Measurements from ENCODE around the gene TFF2. TPM values are rescaled to one million over a fixed set of nuclear protein-coding genes. Genes with fewer than 3 reads are reported as not detected.

Gene TFF2
- total and polyA plus RNA-seq, 2 donors = 0.41 TPM; not detected in 1

GRCh38 chr21:42301371-42302075, 49.3 kb downstream of the TFF2 start:
- no peak overlapping the region for H3K4me3 ChIP-seq (ENCODE audit: low read length in 2 of 2)
- H3K9me3 ChIP-seq (ENCODE audit: control insufficient read depth in 2 of 2, insufficient read depth in 1 of 2, low read length in 1 of 2) = no peaks in the 10 kb centered on the region
- peaks cover 8 to 68% of the 10 kb centered on the region in 2 donors for H3K4me1 ChIP-seq (ENCODE audit: control insufficient read depth in 2 of 2, insufficient read depth in 2 of 2, low read length in 2 of 2)
- no peak for DNase-seq (ENCODE audit: low read depth in 6 of 9, low spot score in 9 of 9)
- WGBS = 92% methylated on average over 20 of the region's 20 CpGs
- no peaks in the 10 kb centered on the region for H3K27me3 ChIP-seq (ENCODE audit: control insufficient read depth in 2 of 2, insufficient read depth in 1 of 2, low read length in 1 of 2)
- H3K27ac ChIP-seq (ENCODE audit: low read depth in 1 of 2, low read length in 1 of 2) = no peak overlapping the region
- peaks cover 3 to 7% of the 10 kb centered on the region in 2 donors for H3K36me3 ChIP-seq (ENCODE audit: control insufficient read depth in 2 of 2, insufficient read depth in 2 of 2, low read length in 1 of 2)

GRCh38 chr21:42300956-42301355, 49.8 kb downstream of the TFF2 start:
- DNase-seq (ENCODE audit: low read depth in 6 of 9, low spot score in 9 of 9) = no peak
- Histone ChIP-seq H3K36me3 (ENCODE audit: control insufficient read depth in 2 of 2, insufficient read depth in 2 of 2, low read length in 1 of 2) (peaks cover 3 to 13% of the 10 kb centered on the region in 2 donors), H3K4me1 (ENCODE audit: control insufficient read depth in 2 of 2, insufficient read depth in 2 of 2, low read length in 2 of 2) (peaks cover 8 to 69% of the 10 kb centered on the region in 2 donors), H3K27me3 (ENCODE audit: control insufficient read depth in 2 of 2, insufficient read depth in 1 of 2, low read length in 1 of 2) (no peaks in the 10 kb centered on the region), H3K9me3 (ENCODE audit: control insufficient read depth in 2 of 2, insufficient read depth in 1 of 2, low read length in 1 of 2) (no peaks in the 10 kb centered on the region), H3K4me3 (ENCODE audit: low read length in 2 of 2) (no peak overlapping the region), H3K27ac (ENCODE audit: low read depth in 1 of 2, low read length in 1 of 2) (no peak overlapping the region)
- WGBS = 98% methylated on average over 9 of the region's 9 CpGs

GRCh38 chr21:42300045-42300583, 50.7 kb downstream of the TFF2 start:
- no peaks in the 10 kb centered on the region for H3K27me3 ChIP-seq (ENCODE audit: control insufficient read depth in 2 of 2, insufficient read depth in 1 of 2, low read length in 1 of 2)
- peaks cover 8 to 77% of the 10 kb centered on the region in 2 donors for H3K4me1 ChIP-seq (ENCODE audit: control insufficient read depth in 2 of 2, insufficient read depth in 2 of 2, low read length in 2 of 2)
- no peak overlapping the region for H3K4me3 ChIP-seq (ENCODE audit: low read length in 2 of 2)
- H3K27ac ChIP-seq (ENCODE audit: low read depth in 1 of 2, low read length in 1 of 2) = no peak overlapping the region
- no peak for DNase-seq (ENCODE audit: low read depth in 6 of 9, low spot score in 9 of 9)
- H3K9me3 ChIP-seq (ENCODE audit: control insufficient read depth in 2 of 2, insufficient read depth in 1 of 2, low read length in 1 of 2) = no peaks in the 10 kb centered on the region
- peaks cover 5 to 14% of the 10 kb centered on the region in 2 donors for H3K36me3 ChIP-seq (ENCODE audit: control insufficient read depth in 2 of 2, insufficient read depth in 2 of 2, low read length in 1 of 2)
- 95% methylated on average over 7 of the region's 7 CpGs for WGBS

DNA sequence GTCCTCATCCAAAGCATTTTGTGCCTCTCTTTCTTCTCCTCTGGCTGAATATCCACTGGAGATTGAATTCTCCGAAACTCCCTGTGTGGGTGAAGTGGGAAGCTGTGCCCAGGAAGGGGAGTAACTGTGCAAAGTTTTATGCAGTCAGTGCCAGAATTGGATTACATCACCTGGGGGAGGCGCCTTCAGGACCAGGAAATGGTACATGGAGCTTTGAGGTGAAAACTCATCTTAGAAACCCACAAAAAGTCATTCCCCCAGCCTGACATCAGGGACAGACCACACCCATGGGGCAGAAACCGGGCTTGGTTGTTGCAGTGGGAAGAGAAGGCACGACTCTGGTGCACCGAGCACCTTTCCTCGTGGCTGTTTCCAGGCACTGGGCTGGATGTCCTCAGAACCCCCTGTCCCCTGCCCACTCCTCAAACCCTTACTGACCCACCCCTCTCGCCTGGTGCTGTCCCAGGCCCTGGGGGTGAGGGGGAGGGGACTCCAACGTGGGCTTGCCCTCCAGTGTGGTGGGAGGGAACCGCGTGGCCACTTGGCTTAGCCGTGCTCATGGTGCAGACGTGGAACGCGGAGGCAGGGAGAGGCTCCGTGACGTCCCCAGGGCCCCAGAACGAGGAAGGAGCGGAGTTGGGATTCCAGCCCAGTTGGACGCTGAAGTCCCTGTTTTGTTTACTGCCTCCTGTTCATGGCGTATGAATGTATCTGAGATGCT, 51.3 kb downstream of the TFF2 start:
- Histone ChIP-seq H3K4me1 (ENCODE audit: control insufficient read depth in 2 of 2, insufficient read depth in 2 of 2, low read length in 2 of 2) (peaks cover 8 to 77% of the 10 kb centered on the region in 2 donors), H3K36me3 (ENCODE audit: control insufficient read depth in 2 of 2, insufficient read depth in 2 of 2, low read length in 1 of 2) (peaks cover 8 to 19% of the 10 kb centered on the region in 2 donors), H3K27me3 (ENCODE audit: control insufficient read depth in 2 of 2, insufficient read depth in 1 of 2, low read length in 1 of 2) (no peaks in the 10 kb centered on the region), H3K4me3 (ENCODE audit: low read length in 2 of 2) (no peak overlapping the region), H3K9me3 (ENCODE audit: control insufficient read depth in 2 of 2, insufficient read depth in 1 of 2, low read length in 1 of 2) (no peaks in the 10 kb centered on the region), H3K27ac (ENCODE audit: low read depth in 1 of 2, low read length in 1 of 2) (no peak overlapping the region)
- DNase-seq (ENCODE audit: low read depth in 6 of 9, low spot score in 9 of 9) = peak in 1 of 9 donors; percentile 64
- 92% methylated on average over 20 of the region's 20 CpGs for WGBS

DNA sequence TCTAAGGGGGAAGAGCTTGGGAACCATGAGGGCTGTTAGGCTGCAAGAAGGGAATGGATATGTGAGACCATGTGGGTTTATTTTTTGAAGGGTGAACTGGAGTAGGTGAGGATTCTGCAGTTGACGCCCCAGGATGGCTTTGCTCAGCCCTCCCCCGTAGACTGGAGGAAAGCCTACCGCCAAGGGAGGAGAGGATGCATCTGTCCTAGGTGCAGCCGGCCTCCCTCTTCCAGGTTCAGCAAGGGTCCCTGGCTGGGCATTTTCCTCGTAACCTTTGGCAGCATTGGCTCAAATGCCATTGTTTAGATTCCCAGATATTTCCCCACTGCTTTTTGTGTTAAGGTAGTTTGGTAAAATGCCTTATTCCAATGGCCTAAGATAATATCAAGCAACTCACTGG, 52.1 kb downstream of the TFF2 start:
- 97% methylated on average over 5 of the region's 5 CpGs for WGBS
- Histone ChIP-seq H3K4me3 (ENCODE audit: low read length in 2 of 2) (no peak overlapping the region), H3K36me3 (ENCODE audit: control insufficient read depth in 2 of 2, insufficient read depth in 2 of 2, low read length in 1 of 2) (peaks cover 17 to 27% of the 10 kb centered on the region in 2 donors), H3K4me1 (ENCODE audit: control insufficient read depth in 2 of 2, insufficient read depth in 2 of 2, low read length in 2 of 2) (peaks cover 8 to 77% of the 10 kb centered on the region in 2 donors), H3K27me3 (ENCODE audit: control insufficient read depth in 2 of 2, insufficient read depth in 1 of 2, low read length in 1 of 2) (no peaks in the 10 kb centered on the region), H3K27ac (ENCODE audit: low read depth in 1 of 2, low read length in 1 of 2) (peak overlapping the region in 1 of 2 donors; percentile 26), H3K9me3 (ENCODE audit: control insufficient read depth in 2 of 2, insufficient read depth in 1 of 2, low read length in 1 of 2) (no peaks in the 10 kb centered on the region)
- no peak for DNase-seq (ENCODE audit: low read depth in 6 of 9, low spot score in 9 of 9)

- no peaks in the 10 kb centered on the region for H3K9me3 ChIP-seq (ENCODE audit: control insufficient read depth in 2 of 2, insufficient read depth in 1 of 2, low read length in 1 of 2)
- peaks cover 20 to 32% of the 10 kb centered on the region in 2 donors for H3K36me3 ChIP-seq (ENCODE audit: control insufficient read depth in 2 of 2, insufficient read depth in 2 of 2, low read length in 1 of 2)
- H3K4me1 ChIP-seq (ENCODE audit: control insufficient read depth in 2 of 2, insufficient read depth in 2 of 2, low read length in 2 of 2) = peaks cover 8 to 77% of the 10 kb centered on the region in 2 donors
- no peak overlapping the region for H3K4me3 ChIP-seq (ENCODE audit: low read length in 2 of 2)
- peak overlapping the region in 1 of 2 donors; percentile 26 for H3K27ac ChIP-seq (ENCODE audit: low read depth in 1 of 2, low read length in 1 of 2)
- DNase-seq (ENCODE audit: low read depth in 6 of 9, low spot score in 9 of 9) = no peak
- WGBS = 91% methylated on average over 6 of the region's 6 CpGs
- no peaks in the 10 kb centered on the region for H3K27me3 ChIP-seq (ENCODE audit: control insufficient read depth in 2 of 2, insufficient read depth in 1 of 2, low read length in 1 of 2)
Measured at GRCh38 chr21:42298237-42298636, 52.6 kb downstream of the TFF2 start.

DNA sequence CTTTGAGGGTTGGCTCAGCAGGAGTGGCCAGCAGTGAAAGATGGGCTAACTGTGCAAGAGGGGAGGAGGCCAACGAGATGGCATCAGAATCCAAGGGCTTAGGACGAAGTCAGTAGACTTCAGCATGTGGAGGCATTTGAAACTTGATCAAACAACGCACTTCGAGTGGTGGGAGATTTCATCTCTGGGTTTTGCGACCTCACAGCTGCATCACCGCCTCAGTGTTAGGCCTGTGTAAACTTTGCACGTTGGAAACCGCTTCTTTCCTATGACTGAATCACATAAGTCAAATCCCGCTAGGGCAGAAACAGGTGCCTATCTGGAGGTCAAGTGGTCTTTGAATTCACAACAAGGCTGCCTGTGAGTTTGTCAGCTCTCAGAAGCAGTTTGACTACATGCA, 53.4 kb downstream of the TFF2 start:
- Histone ChIP-seq H3K4me3 (ENCODE audit: low read length in 2 of 2) (no peak overlapping the region), H3K36me3 (ENCODE audit: control insufficient read depth in 2 of 2, insufficient read depth in 2 of 2, low read length in 1 of 2) (peaks cover 28 to 40% of the 10 kb centered on the region in 2 donors), H3K4me1 (ENCODE audit: control insufficient read depth in 2 of 2, insufficient read depth in 2 of 2, low read length in 2 of 2) (peaks cover 8 to 68% of the 10 kb centered on the region in 2 donors), H3K27me3 (ENCODE audit: control insufficient read depth in 2 of 2, insufficient read depth in 1 of 2, low read length in 1 of 2) (no peaks in the 10 kb centered on the region), H3K27ac (ENCODE audit: low read depth in 1 of 2, low read length in 1 of 2) (peak overlapping the region in 1 of 2 donors; percentile 82), H3K9me3 (ENCODE audit: control insufficient read depth in 2 of 2, insufficient read depth in 1 of 2, low read length in 1 of 2) (no peaks in the 10 kb centered on the region)
- WGBS = 72% methylated on average over 9 of the region's 9 CpGs
- peak in 7 of 9 donors; percentile 34 to 84 (median 50) for DNase-seq (ENCODE audit: low read depth in 6 of 9, low spot score in 9 of 9)

- Histone ChIP-seq H3K9me3 (ENCODE audit: control insufficient read depth in 2 of 2, insufficient read depth in 1 of 2, low read length in 1 of 2) (peaks cover 0 to 4% of the 10 kb centered on the region in 2 donors), H3K4me3 (ENCODE audit: low read length in 2 of 2) (no peak overlapping the region), H3K36me3 (ENCODE audit: control insufficient read depth in 2 of 2, insufficient read depth in 2 of 2, low read length in 1 of 2) (peaks cover 37 to 49% of the 10 kb centered on the region in 2 donors), H3K4me1 (ENCODE audit: control insufficient read depth in 2 of 2, insufficient read depth in 2 of 2, low read length in 2 of 2) (peaks cover 8 to 59% of the 10 kb centered on the region in 2 donors), H3K27me3 (ENCODE audit: control insufficient read depth in 2 of 2, insufficient read depth in 1 of 2, low read length in 1 of 2) (no peaks in the 10 kb centered on the region), H3K27ac (ENCODE audit: low read depth in 1 of 2, low read length in 1 of 2) (peak overlapping the region in 1 of 2 donors; percentile 82)
- 81% methylated on average over 7 of the region's 7 CpGs for WGBS
- DNase-seq (ENCODE audit: low read depth in 6 of 9, low spot score in 9 of 9) = peak in 1 of 9 donors; percentile 47
Measured at GRCh38 chr21:42296501-42296900, 54.3 kb downstream of the TFF2 start.

Data from thymus (tissue), 11 donors.